Measurements from ENCODE around the gene ZNF239. TPM values are rescaled to one million over a fixed set of nuclear protein-coding genes. Genes with fewer than 3 reads are reported as not detected.

ZNF239 gene
- total and polyA plus RNA-seq, 2 of the 8 experiments (the other 6 are each of a cell fraction or from before 2014, with no cell fraction given), result 2.4 to 11.4 TPM

GRCh38 chr10:43585046-43585445 is 10.6 kb upstream of the ZNF239 start:
- no peak overlapping the region for H4K8ac ChIP-seq (ENCODE audit: extremely low read depth, insufficient read depth, low read length)
- no peak overlapping the region for H4K5ac ChIP-seq (ENCODE audit: insufficient read length, low read depth, low read length)
- no peaks in the 10 kb centered on the region for H3K23me2 ChIP-seq (ENCODE audit: low read depth, low read length)
- H2AFZ ChIP-seq (ENCODE audit: low read length), result no peak overlapping the region
- H3K56ac ChIP-seq (replicated peaks; ENCODE audit: insufficient read length, low read depth, low read length), result no peak overlapping the region
- no peak overlapping the region for H3K27ac ChIP-seq (ENCODE audit: low read depth, low read length)
- H3K27me3 ChIP-seq (replicated peaks in 1 of 4; ENCODE audit: control insufficient read depth in 3 of 4, extremely low read depth in 1 of 4, insufficient read depth in 3 of 4, low read length in 3 of 4), result no peaks in the 10 kb centered on the region
- no peaks in the 10 kb centered on the region for H4K20me1 ChIP-seq (replicated peaks in 1 of 2; ENCODE audit: control insufficient read depth in 1 of 2, insufficient read depth in 2 of 2, low read length in 2 of 2)
- no peak overlapping the region for H3K4ac ChIP-seq (replicated peaks; ENCODE audit: insufficient read length, low read depth, low read length)
- H3K18ac ChIP-seq (ENCODE audit: extremely low read depth, low read length), result no peak overlapping the region
- POLR2A ChIA-PET (ENCODE audit: partially characterized antibody), result no interaction called here
- no peak overlapping the region for H3K4me3 ChIP-seq (ENCODE audit: extremely low read depth in 1 of 4, insufficient read depth in 2 of 4, low read depth in 3 of 4, low read length in 4 of 4)
- H3K4me2 ChIP-seq (ENCODE audit: insufficient read depth in 1 of 2, low read depth in 2 of 2, low read length in 2 of 2), result no peak overlapping the region
- H3K9ac ChIP-seq (replicated peaks in 1 of 4; ENCODE audit: extremely low read depth in 1 of 4, low read depth in 3 of 4, low read length in 3 of 4), result no peak overlapping the region
- TF ChIP-seq CTBP2 (IDR thresholded peaks at IDR 0.05; ENCODE audit: borderline replicate concordance, insufficient read depth, insufficient read length, low read length) (no peak), POLR2AphosphoS5 (IDR thresholded peaks at IDR 0.05; ENCODE audit: low read depth, low read length) (no peak), MAX (IDR thresholded peaks at IDR 0.05) (no peak), KDM5A (IDR thresholded peaks at IDR 0.05; ENCODE audit: low read length) (no peak), JUND (IDR thresholded peaks at IDR 0.05; ENCODE audit: low read length) (no peak), SAP30 (IDR thresholded peaks at IDR 0.05; ENCODE audit: insufficient read depth, insufficient replicate concordance, low read length) (no peak), BACH1 (IDR thresholded peaks at IDR 0.05; ENCODE audit: low read length) (no peak), TAF1 (IDR thresholded peaks at IDR 0.05; ENCODE audit: low read depth, low read length) (no peak), BRCA1 (IDR thresholded peaks at IDR 0.05; ENCODE audit: low read depth, low read length) (no peak), CEBPB (IDR thresholded peaks at IDR 0.05; ENCODE audit: low read depth, low read length) (no peak), POLR2A (IDR thresholded peaks at IDR 0.05; ENCODE audit: control extremely low read depth in 1 of 2, low read depth in 2 of 2, low read length in 2 of 2) (no peak), RXRA (IDR thresholded peaks at IDR 0.05; ENCODE audit: insufficient read depth, low read depth, low read length) (no peak), SRF (IDR thresholded peaks at IDR 0.05; ENCODE audit: low read depth, low read length) (no peak)
- no peak overlapping the region for H2BK5ac ChIP-seq (ENCODE audit: low read depth, low read length)
- no peaks in the 10 kb centered on the region for H3K79me2 ChIP-seq (ENCODE audit: control insufficient read depth in 1 of 2, insufficient read depth in 2 of 2, low read length in 2 of 2)
- 87% methylated on average over 5 of the region's 5 CpGs; no CpG with 5 or more reads in 1 of the 2 experiments for WGBS, 2 experiments (ENCODE audit: extremely low coverage in 1 of 2, insufficient coverage in 1 of 2, insufficient read length in 1 of 2, insufficient replicate concordance in 2 of 2, low coverage in 1 of 2, low lambda C conversion rate in 2 of 2, missing lambda C conversion rate in 1 of 2)
- no peak overlapping the region for H2BK15ac ChIP-seq (ENCODE audit: low read length)
- H2BK20ac ChIP-seq (ENCODE audit: low read length), result no peak overlapping the region
- FAIRE-seq (no peak), DNase-seq (ENCODE audit: low read depth in 1 of 2, low spot score in 2 of 2) (no peak)
- no peaks in the 10 kb centered on the region for H3K79me1 ChIP-seq (ENCODE audit: low read depth, low read length)
- H2AK5ac ChIP-seq (ENCODE audit: low read depth, low read length), result no peak overlapping the region
- no peak overlapping the region for H2BK120ac ChIP-seq (replicated peaks; ENCODE audit: low read depth, low read length)
- no peak overlapping the region for H3K14ac ChIP-seq (ENCODE audit: insufficient read length)
- H4K91ac ChIP-seq (replicated peaks; ENCODE audit: insufficient read length, low read length), result no peak overlapping the region
- no peak overlapping the region for H3K23ac ChIP-seq (ENCODE audit: insufficient read length)
- no peaks in the 10 kb centered on the region for H3K36me3 ChIP-seq (ENCODE audit: control insufficient read depth in 2 of 4, insufficient read depth in 4 of 4, low read length in 3 of 4)
- no peaks in the 10 kb centered on the region for H3K4me1 ChIP-seq (replicated peaks in 1 of 4; ENCODE audit: control insufficient read depth in 3 of 4, insufficient read depth in 4 of 4, low read length in 3 of 4)
- CTCF ChIA-PET (ENCODE audit: partially characterized antibody), result no interaction called here
- H3K9me3 ChIP-seq (ENCODE audit: insufficient read depth in 2 of 2, low read depth in 1 of 2, low read length in 1 of 2), result peaks cover 13 to 14% of the 10 kb centered on the region in 2 experiments; a peak in 2 of 4 replicates
- H2BK12ac ChIP-seq (ENCODE audit: low read depth, low read length), result no peak overlapping the region
